HG03175 (cell line): Measurements from ENCODE around the gene PFDN4.

Experiments
- ATAC-seq: cut with Tn5 transposase; IDR thresholded peaks from one replicate; pipeline ENCODE4 v1.9.1; 2021; ENCODE audit warnings: mild to moderate bottlenecking, moderate library complexity; ENCODE audit not compliant: unreplicated experiment

The PFDN4 gene, protein sequence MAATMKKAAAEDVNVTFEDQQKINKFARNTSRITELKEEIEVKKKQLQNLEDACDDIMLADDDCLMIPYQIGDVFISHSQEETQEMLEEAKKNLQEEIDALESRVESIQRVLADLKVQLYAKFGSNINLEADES

DNA sequence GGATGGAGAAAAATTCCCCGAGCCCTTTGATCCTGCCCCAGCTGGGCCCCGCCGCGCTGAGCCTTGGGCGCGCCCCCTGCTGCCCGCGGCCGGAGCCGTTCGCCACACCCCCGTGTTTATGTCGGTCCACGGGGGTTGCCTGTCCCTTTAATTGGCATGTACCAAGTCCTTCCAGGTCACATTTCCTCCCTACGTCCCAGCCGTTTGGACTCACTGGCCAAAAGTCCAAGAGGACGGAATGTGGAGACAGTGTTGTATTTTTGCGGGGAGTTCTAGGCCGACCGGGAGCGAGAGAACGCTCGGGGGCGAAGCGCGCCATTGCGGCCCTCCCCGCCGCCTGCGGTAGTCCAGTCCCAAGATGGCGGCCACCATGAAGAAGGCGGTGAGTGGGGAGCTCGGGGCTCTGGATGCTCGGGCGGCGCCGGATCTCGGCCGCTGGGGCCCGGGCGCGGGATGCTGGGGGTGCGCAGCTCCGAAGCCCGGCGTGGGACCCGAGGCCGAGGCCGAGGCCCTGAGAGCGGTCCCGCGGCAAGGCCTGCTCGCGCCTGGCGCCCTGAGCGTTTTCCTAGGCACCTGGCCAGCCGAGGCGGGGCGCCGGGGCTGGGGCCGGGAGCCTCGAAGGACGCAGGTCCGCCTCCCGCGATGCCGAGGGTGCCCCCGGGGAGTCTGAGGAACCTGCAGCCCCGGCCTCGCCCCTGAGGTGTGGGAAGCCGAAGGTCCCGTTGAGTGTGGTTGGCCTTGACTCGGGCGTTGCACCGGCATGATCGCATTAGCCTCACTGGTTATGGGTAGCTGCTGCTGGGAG is at the start of gene PFDN4:
TSS of gene PFDN4 (plus strand) at position 345 of the 805 bp plus-strand sequence. CDS start at position 359, 14 bp downstream.
- ATAC-seq, result peak; percentile 93

DNA sequence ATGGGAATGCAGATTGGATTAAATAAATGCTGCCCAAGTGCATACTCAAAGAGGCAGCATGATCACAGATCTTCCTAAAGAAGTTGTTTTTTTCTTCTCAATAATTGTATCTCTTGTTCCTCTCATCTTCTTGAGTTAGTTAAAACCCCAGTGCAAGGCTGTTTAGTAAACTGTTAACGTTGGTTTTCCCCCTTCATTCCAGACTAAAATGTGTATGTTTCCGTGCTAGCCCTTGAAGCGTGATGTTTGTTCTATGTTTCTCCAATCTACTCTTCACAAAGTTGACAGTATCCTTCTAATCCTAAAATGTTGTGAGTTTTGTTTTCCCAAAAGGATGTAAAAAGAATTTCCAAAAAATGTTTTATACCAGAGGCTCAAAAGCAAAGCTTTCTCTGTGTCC is 49.7 kb upstream of the PFDN4 start:
- ATAC-seq, result no peak

DNA sequence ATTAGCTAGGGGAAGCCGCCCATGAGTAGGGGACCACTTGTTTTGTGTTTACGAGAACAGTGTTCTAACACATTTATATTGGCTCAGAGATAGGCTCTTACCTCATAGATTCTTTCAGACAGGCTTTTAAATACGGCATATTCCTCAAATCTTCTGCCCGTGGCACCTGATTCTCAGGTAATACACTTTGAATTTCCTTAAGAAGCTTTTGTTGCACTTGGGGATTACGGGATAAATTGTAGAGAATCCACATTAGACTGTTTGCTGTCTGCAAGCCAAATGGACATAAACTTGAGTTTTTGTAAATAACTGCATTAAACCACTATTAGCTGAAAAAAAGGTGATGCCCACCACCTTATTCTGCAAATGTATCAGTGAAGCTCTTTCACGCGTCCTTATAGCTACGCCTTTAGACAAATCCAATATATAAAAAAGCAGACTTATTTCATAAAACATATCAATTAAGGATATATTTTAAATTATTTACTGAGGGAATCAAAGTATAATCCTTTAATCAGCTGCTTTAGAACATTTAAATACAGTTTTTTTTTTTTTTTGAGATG is 49.0 kb upstream of the PFDN4 start:
- ATAC-seq, result no peak

DNA sequence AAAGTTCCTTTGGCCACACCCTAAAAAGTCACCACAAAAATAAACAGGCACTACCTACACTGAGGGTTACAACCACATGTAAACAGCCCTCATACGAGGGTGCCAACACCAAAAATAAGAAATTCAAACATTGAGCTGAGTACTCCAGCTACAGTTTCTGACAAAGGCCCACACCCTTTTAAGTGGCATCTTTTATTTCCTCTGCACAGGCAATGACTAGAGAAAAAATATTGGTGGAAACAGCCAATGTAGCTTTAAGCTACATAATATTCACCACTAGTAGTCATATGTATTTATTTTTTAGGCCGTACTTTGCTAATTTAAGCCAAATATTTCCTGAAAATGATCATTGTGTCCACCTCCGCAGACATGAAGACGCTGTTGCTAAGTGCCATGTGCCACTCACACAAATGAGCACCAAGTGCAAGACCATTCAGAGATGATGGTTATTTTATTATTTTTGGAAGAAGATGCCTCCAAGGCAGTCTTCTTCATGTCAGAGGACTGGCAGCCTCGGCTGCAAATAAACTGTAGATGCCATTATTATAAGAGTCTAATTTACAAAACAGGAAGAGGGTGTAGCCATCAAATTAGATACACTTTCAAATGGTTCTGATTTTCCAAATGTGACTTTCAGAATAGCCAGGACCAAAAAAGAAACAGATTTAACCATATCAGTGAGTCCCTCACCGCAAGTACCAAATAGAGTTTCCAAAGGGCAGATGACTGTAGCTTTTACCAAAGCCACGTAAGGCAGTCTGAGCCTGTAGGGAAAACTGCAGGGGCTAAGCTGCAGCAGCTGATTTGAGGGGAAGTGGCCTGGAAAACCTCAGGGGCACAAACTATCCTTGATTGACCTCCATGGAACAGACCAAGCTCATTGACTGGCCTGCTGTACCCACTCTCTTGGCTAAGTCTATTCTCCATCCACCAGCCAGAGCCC is 47.6 kb upstream of the PFDN4 start:
- no peak for ATAC-seq

DNA sequence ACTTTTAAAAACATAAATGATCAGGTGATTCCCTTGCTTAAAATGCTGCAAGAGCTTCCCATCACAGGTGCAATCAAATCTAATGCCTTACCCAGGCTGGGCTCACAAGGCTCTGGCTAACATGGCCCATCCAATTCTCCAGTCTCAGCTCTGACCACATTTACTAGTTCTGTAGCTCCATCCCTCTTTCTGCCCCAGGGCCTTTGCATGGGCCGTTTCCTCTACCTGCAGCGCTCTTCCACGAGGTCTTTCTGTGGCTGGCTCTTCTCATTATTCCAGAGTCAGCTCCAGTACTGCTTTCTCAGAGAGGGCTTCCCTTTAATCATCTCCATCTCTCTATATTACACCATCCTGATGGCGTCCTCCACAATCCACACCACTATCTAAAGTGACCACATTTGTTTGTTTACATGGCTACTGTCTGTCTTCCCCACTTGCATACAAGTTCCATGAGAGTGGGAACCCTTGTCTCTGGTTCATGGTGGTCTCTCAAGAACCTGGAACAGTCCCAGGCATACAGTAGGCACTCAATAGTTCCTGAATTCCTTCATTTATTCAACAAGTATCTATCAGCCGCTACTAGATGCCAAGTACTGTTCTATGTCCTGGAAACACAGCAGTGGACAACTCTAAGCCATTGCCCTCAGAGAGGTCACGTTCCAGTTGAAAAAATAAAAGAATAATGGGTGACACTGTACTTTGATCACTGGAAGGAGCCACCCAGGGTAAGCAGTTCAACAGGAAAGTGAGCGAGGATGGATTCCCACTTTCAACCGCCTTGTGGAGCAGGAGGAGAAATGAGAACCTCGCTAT is 46.7 kb upstream of the PFDN4 start:
- ATAC-seq, result no peak

DNA sequence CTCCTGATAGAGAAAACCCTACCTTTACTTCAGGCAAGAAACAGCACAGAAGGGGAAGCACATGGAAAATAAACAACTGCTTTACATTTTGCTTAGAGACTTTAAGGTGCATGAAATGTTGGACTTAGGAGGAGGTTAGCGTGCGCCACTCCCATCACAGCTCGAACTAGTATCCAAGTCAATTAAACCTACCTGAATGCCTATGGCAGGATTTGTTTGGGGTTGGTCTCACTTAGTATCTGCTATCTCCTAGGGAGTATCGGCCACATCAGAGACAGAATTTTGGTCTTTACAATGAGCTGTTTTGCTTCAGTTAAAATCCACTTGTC is 46.1 kb upstream of the PFDN4 start:
- no peak for ATAC-seq

DNA sequence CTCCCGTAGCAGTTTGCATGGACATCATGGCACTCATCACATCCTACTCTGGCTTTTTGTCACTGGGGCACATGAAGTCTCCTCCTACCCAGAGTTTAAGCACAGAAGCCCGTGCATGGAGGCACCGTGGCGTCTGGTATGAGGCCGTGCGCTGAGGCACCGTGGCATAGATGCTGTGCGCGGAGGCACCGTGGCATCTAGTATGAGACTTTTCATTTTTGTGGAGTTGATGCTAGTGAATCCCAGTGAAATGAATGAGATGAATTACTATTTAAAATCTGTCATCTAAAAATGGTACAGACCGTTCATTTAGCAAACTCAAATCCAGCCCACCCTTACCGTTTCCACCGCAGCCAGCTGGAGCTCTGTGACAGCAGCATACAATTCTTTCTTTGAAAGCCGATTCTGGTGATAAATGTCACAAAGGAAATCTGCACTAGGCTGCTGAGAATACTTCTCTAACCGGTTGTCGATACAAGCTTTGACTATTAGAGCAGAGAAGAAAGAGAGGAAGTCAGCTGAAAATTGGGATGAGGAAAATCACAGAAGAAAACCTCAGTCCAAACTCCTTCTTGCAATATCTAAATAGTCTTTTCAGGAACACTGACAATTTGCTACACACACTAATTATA is 45.4 kb upstream of the PFDN4 start:
- ATAC-seq, result no peak

DNA sequence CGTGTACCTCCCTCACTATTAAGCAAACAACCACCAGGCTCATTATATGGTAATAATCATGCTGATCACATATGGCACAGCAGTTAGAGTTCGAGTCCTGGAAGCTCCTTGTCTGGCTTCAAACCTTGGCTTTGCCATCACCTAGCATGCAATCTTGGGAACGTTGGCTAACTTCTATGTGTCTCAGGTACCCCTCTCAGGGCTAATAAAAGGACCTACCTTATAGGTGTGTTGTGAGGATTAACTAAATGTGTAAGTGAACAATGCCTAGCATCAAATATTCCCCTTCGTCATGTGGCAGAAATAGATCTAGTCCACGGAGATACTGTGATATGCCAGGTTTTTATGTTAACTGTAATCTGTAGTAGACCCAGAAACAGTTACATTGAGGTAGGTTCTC is 44.5 kb upstream of the PFDN4 start:
- no peak for ATAC-seq

DNA sequence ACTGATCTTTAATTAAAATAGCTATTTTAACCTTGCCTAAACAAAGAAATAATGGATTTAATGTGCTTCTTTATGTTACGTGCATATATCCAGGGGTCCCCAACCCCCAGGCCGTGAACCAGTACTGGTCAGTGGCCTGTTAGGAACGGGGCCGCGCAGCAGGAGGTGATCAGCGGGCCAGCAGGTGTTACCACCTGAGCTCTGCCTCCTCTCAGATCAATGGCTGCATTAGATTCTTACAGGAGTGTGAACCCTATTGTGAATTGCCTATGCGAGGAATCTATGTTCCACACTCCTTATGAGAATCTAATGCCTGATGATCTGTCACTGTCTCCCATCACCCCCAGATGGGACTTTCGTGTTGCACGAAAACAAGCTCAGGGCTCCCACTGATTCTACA is 42.9 kb upstream of the PFDN4 start:
- ATAC-seq, result no peak

DNA sequence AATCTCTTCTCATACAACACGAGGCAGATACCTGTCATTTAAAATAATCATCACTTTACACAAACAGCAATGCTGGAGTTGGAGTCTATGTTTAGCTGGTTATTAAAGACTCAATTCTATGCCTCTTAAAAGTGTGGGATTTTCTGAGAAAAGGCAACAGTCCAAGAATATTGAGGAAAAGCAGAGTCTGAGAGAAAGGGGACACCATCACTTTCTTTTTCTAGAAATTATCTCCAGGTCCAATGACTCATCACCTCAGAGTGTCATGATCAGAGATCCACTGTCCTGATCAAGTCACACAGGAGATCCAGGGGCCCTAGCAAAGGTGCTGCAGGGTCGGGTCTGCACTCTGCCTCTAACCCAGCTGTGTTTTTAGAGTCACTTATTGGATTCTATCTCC is 42.1 kb upstream of the PFDN4 start:
- no peak for ATAC-seq

DNA sequence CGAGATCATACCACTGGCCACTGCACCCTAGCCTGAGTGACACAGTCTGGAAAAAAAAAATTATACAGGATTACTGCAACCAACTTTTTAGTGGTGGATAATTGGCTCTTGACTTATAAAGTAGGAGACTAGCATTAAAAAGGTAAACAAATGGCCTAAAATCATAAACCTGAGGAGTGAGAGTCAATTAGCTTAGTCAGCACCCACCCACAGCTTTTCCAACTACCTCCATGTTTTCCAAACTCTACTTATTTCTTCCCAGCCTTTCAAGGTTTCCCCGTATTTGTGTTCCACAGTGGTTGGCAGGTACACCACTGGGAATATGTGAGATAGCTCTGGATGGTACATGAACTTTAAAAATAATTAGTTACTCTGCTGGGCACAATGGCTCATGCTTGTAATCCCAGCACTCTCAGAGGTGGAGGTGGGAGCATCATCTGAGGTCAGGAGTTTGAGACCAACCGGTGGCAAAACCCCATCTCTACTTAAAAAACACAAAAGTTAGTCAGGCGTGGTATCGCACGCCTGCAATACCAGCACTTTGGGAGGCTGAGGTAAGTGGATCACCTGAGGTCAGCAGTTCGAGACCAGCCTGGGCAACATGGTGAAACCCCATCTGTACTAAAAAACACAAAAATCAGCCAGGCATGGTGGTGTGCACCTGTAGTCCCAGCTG is 40.8 kb upstream of the PFDN4 start:
- no peak for ATAC-seq

DNA sequence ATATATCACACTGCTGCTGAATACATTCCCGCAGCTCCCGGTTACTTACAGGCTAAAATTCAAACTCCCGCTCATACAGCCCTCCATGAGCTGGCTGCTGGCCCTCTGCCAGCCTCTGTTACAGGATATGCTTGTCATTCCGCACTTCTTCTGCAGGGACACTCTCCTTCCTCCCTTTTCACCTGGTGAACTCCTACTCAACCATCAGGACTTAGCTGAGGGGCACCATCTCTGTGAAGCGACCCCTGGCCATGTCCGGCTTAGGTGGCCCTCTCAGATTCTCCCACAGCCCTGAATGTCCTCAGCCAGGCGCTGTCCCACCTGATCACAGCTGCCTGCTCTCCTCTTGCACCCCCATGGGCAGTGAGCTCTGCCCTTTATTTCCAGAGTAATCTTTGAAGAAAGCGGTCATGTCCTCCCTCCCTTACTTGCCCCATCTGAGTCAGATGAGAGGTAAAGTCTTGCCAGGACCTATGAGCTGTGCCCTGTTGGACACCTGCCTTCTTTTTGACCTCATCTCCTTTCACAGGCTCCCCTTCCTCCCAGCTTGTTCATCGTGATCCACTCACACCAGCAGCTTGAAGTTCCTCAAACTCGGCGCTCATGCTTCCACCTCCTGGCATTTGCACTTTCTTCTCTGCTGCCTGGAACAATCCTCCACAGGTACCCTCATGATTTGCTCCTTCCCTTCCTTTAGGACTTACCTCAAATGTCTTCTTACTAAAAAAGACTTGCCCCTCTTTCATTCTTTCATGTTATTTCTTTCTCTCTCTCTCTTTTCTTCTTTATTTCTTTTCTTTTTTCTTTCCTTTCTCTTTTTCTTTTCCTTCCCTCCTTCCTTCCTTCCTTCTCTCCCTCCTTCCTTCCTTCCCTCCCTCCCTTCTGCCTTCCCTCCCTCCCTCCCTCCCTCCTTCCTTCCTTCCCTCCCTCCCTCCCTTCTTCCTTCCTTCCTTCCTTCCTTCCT is 39.7 kb upstream of the PFDN4 start:
- ATAC-seq, result no peak

DNA sequence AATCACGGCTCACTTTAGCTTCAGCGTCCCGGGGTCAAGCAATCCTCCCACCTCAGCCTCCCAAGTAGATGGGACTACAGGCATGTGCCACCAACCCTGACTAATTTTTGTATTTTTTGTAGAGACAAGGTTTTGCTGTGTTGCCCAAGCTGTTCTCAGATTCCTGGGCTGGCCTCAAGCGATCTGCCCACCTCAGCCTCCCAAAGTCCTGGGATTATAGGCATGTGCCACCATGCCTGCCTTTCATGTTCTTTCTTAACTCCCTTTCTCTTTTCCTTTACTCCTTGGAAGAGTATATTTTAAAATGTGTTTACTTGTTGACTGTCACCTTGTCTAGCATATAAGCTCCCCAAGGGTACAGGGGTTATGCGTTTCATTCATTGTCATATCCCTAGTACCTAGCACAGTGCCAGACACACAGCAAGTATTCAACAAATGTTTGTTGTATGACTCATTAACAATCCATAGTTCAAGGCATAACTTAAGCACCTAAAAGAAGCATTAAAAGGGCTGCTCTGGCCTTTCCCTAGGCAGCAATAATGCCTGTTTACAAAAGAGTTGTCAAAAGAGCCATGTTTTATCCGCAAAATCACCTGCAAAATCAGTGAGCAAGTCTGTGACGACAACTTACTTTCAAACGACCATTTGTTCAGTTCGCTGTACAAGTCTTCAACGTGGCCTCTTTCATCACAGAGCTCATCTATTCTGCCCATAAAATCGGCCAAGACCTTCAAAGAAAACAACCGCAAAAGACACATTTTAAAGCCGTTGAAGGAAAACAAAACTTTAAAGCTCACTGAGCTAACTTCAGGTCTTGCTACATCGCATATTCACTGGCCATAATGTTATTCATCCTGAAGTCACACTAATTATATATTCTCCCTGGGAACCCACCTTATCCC is 38.7 kb upstream of the PFDN4 start:
- no peak for ATAC-seq

DNA sequence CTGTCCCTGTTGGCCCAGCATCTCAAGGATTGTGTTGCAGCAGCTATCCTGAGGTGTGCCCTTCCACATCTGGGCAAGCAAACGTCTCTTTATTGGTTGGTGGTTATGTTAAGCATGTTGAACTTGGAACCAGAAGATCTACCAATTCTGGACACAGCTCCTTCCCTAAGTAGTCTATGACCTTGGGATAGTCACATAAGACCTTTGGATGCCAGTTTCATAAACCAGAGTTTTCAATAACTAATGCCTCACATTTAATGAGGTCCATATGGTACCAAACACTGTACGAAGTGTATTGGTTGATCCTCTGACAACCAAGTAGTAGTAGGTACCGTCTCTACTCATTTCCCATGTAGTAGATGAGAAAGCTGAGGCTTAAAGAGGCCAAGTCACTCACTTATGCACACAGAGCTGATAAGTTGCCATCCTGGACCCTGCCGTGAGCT is 37.8 kb upstream of the PFDN4 start:
- ATAC-seq, result no peak

DNA sequence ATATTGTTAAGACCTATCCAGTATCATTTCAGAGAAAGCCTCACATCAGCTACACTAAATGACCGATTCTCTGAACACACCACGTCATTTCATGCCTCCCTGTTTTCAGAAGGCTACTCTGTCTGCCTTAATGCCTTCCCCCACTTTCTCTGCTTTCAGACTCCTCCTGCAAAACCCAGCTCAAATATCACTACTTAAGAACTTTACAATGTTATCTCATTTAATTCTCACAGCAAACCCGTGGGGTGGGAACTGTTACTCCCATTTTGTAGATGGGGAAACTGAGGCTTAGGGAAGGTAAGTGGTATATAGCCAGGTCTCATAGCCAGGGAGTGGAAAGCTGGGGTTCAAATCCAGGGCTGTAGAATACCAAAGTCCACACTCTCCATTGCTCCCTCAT is 36.9 kb upstream of the PFDN4 start:
- ATAC-seq, result no peak

DNA sequence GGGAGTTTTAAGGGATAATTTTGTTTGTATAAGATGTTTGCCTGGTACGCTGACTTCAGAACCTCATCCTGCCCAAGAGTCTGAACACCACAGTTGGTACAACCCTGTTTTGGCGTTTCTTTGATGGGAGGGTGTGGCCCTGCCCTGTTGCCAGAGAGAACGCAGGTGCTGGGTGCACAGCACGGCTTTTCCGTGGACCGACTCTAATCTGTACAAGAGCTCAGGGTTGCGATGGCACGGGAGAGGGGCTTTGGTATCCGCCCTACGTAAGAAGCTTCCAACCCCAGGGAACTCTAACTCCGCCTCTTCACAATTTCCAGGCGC is 35.4 kb upstream of the PFDN4 start:
- ATAC-seq, result no peak

DNA sequence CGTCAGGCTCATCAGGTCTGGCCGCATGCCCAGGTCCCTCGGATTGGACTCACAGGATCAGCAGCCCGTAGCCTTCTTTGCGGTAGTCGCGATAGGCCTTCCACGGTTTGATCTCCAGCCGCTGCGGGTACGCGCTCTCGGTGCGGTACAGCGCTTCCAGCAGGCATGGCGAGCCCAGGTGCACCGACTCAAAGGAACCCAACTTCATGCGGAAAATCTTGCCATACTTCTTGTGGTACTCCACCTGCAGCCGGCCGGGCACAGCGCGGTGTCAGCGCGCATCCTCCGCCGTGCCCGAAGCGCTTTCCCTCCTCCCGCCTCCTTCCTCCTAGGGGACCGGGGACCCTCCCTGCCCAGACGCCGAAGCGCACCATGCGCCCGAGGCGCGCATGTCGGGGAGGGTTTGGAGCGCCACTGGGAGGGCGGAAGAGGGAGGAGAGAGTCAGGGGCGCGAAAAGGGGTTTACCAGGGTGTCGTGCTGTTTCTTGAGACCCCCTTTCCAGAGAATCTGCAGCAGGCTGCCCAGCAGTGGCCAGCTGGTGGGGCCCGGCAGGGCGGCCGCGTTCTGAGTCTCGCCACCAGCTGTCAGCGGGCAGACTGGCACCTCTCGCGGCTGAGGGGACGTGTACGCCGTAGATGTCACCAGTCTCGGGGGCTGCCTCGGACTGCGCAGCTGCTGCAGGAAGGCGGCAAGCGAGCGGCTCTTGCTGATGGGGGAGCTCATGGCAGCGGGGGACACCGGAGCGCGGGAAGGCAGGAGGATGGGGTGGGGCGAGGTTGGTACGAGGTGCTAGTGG is 34.8 kb upstream of the PFDN4 start:
- no peak for ATAC-seq
